NCI-H146 treated with DMSO at 0.1 percent for 48 hours (cell line): ENCODE results near the gene ZNF70.
"Not testable (repeated sequence)": the region's sequence is repeated elsewhere in the genome, so short reads cannot be mapped to it uniquely, and the experiment has no call there.

Experiments
- DNase-seq: peaks from one replicate; lab custom pipeline; 2025; ENCODE audit not compliant: unreplicated experiment; lab: John Stamatoyannopoulos, UW

Gene ZNF70

DNA sequence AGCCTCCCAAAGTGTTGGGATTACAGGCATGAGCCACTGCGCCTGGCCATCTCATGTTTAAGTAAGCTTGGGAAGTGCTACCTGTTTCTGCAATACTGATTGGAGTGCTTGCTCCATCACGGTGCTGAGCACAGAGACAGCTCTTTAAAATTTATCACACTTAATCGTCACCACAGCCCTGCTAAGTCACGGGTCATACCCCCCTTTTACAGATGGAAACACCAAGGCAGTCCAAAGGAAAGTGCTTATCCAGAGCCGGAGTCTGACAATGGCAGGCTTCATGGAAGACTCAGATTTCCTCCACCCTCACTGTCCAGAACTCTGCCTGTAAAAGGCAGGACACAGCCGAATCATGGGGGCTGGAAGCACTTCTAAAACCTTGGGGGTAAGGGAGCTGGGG, 9.1 kb upstream of the ZNF70 start:
- no peak for DNase-seq

DNA sequence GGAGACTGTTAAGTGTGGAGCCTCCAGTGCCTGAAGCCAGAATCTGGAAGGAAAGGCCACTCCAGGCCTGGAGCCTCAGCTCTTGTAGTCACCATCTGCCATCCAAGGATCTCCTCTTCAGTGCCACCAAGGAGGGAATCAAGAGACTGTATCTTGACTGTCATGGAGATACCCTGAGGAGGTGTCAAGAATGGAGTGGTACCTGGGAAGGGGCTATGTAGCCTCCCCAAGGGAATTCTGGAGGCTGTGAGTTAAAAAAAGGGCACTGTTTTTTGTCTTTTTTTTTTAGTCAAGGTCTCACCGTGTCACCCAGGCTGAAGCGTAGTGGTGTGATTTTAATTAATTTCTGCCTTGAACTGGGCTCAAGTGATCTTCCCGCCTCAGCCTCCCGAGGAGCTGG, 8.7 kb upstream of the ZNF70 start:
- DNase-seq: no peak

DNA sequence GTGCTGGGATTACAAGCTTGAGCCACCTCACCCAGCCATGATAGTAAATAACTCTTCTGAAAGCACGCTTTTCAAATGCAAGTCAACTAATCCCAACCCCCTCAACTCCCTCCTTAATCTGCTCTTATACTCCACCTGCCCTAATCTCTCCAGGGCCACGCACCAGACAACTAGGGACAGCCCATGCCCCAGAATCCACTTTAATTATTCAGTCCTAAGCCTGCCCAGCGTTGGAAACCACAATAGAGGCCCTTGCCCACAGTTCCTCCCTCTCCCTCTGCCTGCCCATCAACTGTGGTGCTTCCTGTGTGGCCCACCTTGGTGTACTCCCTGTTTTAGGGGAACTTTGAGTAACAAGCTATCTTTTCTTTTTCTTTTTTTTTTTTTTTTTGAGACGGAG, 6.0 kb upstream of the ZNF70 start:
- DNase-seq: no peak

DNA sequence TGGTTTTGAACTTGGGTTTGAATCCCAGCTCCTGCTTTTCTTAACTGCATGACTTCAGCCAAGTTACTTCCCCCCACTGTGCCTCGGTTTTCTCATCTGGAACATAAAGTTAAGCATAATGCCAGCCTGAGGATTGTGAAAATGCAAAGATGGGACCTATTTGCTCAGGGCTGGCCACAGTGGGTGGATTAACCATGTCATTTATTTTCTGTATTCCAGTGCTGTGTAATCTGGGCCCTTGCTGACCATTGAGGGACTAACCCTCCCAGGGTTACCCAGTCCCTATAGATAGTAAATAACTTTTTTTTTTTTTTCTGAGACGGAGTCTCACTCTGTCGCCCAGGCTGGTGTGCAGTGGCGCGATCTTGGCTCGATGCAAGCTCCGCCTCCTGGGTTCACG, 4.8 kb upstream of the ZNF70 start:
- no peak for DNase-seq

DNA sequence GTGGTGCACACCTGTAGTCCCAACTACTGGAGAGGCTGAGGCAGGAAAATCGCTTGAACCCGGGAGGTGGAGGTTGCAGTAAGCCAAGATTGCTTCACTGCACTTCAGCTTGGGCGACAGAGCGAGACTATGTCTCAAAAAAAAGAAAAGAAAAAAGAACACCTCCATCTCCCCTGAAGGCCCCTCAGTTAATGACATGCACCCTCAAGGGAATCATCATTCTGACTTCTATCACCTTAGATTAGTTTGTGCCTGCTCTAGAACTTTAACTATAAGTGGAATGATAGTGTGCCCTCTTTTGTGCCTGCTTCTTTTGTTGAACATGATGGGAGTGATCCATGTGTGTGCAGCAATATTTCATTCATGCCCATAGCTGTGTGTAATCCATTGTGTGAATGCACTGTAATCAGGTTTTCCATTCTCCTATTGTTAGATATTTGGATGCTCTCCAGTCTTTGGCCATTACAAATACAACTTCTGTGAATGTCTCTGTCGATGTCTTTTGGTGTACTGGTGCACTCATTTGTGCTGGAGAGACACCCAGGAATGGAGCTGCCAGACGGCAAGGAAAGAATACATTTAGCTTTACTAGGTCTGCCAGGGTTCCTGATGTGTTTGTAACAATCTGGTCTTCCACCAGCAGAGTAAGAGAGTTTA, 4.2 kb upstream of the ZNF70 start:
- DNase-seq: no peak

DNA sequence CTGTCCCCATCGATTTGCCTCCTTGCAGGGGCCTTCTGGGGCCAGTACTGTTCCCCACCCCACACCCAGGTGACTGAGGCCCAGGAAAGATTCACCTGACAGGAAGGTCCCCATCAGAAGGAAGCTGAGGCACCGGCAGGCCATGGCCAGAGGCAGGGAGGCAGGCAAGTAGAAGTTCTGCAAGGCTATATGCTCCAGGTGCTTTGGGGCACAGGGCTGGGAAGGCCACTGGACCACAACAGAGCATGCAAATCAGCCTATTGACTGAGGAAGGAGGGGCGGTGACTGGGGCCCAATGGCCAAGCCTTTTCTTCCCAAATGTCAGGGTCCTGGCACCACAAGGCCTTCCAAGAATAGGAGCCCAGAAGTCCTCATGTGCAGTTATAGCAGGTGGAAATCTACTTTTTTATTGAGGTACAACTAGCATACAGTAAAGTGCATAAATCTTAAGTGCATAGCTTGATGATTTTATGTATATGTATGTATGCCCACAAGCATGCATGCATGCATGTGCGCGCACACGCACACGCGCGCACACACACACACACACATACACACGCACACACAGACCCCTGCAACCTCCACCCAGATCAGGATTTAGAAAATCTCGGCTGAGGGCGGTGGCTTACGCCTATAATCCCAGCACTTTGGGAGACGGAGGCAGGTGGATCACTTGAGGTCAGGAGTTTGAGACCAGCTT, 3.5 kb upstream of the ZNF70 start, which contains the start of gene VPREB3:
Gene VPREB3, minus strand, starts transcription at position 206 of the 700 bp plus-strand sequence. Its CDS starts 62 bp downstream, at position 144.
- DNase-seq: no peak

DNA sequence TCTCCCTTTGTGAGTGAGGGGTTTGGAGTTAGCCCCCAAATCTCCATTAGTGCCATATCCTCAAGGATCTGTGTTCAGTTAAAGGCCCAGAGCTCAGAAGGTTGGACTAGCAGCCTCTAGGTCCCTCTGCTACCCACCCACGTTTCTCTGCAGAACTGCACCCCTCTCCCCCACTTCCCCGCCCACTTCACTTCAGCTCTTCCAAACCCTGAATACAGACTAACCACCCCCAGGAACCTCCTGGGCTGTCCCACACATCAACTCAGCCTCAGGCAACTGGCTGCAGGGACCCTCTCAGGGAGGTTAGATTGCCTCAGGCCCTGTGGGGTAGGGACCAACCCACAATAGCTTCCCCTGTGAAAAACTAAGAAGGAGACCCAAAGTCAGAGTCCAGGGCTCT, 2.5 kb upstream of the ZNF70 start:
- no peak for DNase-seq

DNA sequence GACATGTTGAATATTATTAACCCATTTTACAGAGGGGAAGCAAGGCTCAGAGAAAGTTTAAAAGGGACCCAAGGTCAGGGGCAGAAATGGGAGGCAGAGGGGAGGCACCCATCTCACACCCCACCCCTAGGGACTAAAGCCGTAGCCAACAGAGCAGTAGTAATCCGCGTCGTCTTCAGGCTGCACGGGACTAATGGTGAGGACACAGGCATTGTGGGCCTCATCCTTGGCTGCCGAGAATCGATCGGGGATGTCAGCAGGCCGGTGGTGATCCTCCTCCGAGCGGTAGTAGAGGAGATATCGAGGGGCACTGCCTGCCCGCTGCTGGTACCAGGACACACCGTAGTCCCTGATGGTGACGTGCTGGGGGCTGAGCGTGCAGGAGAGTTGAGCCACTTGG, 1.8 kb upstream of the ZNF70 start:
- DNase-seq: no peak

DNA sequence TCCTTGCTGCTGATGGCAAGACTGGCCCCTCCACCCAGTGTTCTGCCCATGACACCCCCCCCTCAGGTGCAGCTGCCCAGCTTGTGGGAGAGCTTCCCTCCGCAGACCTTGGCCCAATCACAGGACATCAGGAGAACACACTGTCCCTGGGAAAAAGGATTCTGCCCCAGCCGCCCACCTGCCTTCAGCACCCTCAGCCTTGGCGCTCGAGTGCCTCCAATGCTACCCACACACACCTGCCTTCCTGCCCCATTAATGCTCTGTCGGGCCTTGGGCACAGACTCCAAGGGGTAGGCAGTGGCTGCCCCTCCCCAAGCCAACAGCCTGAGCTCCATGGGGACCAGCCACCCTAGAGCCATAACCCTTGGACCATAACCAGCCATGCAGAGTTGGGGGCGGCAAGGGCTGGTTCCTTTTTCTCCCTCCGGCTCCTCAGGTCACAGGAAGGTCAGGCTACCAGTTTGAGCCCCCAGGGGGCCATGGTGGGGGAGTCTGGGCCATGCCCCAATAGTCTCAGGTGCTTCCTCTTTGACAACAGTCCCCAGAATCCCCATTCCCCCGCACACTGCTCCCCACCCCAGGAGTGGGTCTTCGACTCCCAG, 1.3 kb upstream of the ZNF70 start:
- peak; percentile 9 for DNase-seq

DNA sequence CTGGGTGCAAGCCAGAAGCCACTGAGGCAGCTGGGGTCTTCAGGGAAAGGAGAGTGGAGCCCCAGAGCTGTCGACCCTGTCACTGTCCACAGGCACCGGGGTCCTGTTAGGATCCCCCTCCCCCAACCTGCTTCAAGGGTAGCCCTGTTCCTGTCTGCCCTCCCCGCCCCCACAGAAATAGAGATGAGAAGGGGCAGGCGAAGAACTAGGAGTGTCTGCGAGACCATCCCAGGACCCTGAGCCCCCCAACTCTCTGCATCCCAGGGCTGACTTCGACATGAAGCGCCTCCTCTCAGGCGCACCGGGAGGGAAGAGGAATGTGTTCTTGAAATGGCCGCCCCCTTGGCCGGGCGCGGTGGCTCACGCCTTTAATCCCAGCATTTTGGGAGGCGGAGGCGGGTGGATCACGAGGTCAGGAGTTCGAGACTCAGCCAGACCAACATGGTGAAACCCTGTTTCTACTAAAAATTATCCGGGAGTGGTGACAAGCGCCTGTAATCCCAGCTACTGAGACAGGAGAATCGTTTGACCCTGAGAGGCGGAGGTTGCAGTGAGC, 607 bp upstream of the ZNF70 start:
- no peak for DNase-seq

DNA sequence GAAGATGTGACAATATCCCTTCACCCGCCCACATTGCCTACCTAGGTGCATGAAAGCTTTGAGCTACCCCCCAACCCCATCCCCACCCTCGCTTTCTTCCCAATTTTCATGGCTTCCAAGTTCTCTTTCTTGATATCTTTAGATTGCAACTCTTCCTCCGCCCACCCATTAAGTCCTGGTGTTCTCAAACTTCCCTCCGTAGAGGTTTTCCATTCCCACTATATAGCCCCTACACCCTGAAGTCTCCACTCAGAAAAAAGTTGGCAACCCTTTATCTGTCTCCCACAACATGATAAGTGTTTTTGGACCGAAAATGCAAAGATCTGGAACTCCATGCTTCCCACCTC, 572 bp downstream of the ZNF70 start:
- DNase-seq: no peak

DNA sequence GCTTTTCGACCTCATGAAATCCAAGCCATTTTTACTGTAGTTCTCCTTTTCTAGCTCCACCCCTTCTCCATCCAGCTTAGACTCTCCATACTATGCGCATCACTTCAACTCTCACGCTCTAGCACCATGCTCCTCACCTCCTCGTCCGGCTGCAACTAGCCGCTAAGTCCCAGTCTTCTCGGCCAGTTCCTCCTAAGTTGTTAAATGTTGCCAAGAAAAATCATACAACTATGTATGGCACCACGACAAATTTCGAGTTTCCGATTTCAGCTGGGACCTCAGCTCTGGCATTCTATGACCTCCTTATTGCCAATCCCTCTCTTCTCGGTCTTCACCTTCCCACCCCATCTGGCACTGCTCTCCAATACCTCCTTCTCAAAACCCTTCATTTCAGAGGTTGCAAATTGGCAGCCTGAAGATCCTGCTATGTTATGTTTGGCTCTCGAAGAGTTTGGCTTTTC, 1.0 kb downstream of the ZNF70 start:
- DNase-seq: no peak

DNA sequence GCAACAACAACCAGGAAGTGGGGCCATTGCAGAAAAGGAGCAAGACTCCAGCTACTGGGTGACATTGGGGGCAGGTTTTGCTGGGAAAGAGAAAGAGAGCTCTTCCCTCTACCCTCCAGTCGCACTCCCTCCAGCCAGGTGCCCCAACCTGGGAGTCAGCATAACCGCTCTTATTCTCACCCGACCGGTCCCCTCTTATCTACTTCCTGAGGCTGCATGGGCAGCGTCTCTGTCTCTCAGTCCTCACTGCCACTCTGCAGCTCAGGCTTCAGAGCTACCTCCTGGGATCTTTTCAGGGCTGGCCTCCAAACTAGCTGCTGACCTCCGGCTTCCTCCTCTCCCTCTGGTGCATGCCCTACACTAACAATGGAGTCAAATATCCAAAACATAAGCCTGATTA, 5.1 kb downstream of the ZNF70 start:
- no peak for DNase-seq

DNA sequence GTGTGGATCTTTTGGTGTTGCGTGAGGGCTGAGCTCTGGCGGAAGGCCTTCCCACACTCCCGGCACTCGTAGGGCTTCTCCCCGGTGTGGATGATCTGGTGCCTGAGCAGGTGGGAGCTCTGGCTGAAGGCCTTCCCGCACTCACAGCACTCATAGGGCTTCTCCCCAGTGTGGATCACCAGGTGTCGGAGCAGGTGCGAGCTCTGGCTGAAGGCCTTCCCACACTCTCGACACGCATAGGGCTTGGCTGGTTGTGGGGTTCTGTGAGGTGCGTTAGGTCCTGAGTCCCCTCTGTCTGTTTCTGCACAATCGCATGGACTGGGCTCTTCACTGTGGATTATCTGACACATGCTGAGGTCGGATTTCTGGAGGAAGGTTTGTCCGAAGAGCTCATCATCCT, 6.4 kb downstream of the ZNF70 start:
- DNase-seq: no peak

DNA sequence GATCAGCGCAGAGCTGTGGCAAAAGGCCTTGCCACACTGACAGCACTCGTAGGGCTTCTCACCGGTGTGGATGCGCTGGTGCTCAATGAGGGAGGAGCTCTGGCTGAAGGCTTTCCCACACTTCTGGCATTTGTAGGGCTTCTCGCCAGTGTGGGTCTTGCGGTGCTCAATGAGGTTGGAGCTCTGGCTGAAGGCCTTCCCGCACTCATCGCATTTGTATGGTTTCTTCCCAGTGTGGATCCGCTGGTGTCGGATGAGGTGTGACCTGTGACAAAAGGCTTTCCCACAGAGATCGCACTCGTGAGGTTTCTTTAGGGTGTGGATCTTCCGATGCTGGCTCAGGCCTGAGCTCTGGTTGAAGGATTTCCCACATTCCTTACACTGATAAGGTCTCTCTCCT, 6.9 kb downstream of the ZNF70 start:
- DNase-seq: no peak

DNA sequence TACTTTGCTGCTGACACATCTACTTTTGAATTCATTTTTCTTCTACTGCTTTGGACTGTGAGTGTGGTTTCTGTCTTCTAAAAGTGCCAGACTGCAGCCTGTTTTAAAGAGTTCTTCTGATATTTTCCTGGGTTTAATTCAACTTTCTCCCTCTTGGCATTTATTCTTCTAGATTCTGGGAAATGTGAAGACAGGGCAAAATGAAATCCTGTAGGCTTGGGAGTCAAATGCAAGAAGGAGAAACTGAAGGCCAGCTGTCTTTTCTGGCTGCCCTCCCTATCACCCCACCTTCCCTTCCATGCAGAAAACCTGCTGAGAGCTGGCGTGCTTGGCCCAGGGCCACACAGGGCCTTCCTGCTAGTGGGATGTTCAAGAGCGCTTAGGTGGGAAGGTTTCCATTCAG, 7.6 kb downstream of the ZNF70 start:
- DNase-seq: no peak

DNA sequence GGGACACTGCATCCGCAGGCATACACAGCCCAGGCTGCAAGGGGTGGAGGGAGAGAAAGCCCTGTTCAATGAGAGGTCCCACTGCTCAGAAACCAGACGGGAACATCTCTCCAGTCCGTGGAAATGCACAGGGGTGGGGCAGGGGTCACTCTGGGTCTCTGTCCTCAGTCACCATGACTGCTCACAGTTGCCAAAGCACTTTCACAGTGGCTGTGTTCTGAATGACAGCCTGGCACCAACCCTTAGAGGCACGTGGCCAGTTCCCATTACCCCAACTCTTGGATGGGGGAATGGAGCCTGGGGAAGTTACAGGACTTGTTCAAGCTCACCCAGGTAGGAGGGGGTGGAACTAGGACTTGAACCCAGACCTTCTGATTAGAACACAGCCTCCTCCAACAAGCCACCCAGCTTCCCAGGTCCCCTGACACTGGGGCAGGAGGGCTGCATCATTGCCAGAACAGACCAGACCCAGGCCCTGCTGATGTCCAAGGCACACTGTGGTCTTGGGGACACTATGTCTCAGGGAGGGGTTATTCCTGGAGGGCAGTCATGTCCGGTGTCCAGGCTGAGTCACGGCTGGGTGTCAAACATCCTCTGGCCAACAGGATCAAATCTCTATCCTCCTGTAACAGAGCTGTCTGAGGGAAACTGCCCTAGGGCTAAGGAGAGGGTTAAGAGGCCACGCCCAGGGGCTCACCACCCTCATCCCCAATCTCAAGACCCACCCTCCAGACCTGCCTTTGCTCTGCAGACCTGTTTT, 8.2 kb downstream of the ZNF70 start:
- DNase-seq: no peak

DNA sequence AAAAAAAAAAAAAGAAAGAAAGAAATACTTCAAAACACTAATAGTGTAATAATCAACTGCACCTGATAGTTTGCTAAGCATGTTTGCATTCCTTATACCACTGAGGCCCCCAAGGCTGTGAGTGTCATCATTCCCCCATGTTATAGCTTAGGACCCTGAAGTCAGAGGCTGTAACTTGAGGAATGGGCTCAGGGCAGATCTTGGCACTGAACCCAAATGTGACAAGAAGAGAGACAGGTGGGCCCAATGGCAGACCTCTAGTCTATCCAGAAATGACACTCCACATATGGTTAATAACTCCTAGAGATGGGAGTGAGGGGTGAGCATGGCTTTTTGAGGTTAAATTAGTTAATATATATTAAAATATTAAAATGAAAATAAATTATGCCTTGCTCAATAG, 13.2 kb downstream of the ZNF70 start:
- DNase-seq: no peak

DNA sequence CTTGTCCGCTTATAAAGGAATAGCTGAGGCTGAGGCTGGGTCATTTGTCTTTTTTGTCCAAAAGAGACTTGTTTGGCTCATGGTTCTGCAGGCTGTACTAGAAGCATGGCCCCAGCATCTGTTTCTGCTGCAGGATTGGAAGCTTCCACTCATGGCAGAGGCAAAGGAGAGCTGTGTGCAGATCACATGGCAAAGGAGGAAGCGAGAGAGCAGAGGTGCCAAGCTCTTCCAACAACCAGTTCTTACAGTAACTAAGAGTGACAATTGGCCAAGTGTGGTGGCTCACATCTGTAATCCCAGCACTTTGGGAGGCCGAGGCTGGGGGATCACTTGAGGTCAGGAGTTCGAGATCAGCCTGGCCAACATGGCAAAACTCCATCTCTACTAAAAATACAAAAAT, 22.8 kb downstream of the ZNF70 start:
- DNase-seq: not testable (repeated sequence)

DNA sequence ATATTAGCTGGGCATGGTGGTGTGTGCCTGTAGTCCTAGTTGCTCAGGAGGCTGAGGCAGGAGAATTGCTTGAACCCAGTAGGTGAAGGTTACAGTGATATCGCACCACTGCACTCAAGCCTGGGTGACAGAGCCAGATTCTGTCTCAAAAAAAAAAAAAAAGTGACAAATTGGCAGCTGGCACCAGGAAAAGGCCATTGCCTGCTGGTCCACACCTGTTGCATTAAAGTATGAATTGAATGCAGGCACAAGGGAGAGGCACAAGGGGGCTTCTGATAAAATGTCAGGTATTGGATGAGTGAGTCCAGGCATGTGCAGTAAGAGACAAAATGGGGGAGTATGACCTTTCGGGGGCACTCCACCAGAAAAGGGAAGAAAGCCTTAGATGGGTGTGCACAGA, 28.2 kb downstream of the ZNF70 start:
- no peak for DNase-seq

DNA sequence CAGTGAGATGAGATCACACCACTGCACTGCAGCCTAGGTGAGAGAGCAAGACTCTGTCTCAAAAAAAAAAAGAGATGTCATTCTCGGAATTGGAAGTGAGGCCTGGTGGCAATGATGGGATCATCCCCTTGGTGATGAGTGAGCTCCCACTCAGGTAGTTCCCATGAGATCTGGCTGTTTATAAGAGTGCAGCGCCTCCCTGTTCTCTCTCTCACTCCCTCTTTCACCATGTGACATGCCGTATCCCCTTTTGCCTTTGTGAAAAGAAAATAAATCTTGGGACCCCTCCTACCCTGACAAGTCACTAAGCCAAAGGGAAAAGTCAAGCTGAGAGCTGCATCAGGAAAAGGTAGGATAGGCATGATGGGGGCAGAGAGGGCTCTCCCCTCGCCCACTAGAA, 28.8 kb downstream of the ZNF70 start:
- no peak for DNase-seq

DNA sequence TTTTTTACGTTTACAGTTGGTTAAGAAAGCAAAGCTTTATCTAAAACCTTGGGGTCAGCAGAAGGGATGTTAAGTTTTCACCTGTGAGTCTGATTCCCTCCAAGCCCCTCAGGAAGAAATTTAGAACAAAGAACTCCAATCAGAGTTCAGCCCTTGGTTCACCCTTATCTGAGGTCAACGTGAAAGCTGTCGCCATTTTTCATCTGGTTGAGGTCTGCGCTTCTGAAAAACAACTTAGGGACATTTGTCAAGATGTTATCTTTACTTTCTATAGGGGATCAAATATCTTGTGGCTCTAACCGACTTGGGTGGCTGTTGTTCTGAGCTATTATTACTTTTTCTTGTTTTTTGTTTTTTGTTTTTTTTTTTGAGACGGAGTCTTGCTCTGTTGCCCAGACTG, 30.1 kb downstream of the ZNF70 start:
- DNase-seq: no peak
